ENCODE data around the gene PLA2G4B.

DNA sequence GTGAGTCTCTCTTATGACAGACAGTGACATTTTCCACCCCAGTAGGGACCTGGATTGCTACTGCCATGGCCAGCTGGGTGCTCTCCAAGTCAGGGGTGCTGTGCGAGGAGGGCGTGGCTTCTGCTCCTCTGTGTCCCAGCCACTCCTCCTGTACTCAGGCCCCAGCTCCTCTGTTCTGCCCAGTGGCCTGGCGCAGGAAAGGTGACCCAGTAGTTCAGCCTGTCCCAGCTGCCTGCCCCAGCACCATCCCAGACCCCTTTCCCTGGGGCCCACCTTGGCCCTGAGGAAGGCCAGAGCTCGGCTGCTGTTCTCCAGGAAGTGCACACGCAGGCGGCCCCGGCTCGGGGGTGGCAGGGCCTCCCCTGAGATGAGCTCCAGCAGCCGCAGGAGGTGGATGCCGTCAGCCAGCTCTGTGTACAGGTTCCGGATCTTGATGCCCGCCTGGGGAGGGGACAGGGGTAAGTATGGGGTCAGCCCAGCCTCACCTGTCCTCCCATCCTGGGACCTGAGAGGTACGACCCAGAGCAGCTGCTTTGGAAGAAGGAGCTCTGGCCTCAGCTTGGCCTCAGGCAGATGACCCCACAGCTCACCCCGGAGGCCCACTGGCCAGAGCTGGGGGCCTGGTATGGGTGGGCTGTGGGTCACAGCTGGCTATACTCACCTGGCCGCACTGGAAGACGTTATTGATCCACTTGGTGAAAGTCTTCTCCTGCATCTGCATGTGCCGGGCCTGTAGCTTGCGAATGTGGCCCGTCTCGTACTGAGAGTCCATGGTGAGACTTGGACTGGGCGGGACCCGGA is 54.2 kb downstream of the PLA2G4B start:
- peak in 1 of 4 donors; percentile 41 for TF ChIP-seq POLR2AphosphoS5 (IDR thresholded peaks at IDR 0.05)
- TF ChIP-seq CTCF (IDR thresholded peaks at IDR 0.05), result no peak
- no peak for TF ChIP-seq POLR2A (IDR thresholded peaks at IDR 0.05)
- no peak for TF ChIP-seq EP300 (IDR thresholded peaks at IDR 0.05)

All from sigmoid colon (tissue), 4 donors.